ENCODE results near the gene RGP1. TPM values are rescaled to one million over a fixed set of nuclear protein-coding genes. Genes with fewer than 3 reads are reported as not detected.

The RGP1 gene
- total and polyA plus RNA-seq, 8 donors: 3.8 to 21.2 (median 12.0) TPM

GRCh38 chr9:35757226-35757891 lies 8.3 kb downstream of the RGP1 start:
- TF ChIP-seq POLR2AphosphoS5 (IDR thresholded peaks at IDR 0.05) (peak in 2 of 3 donors; percentile 34 to 44), POLR2A (IDR thresholded peaks at IDR 0.05) (no peak)
- peak overlapping the region; percentile 89 to 99 (median 92) for H3K27ac ChIP-seq
- peaks cover 14 to 45% (median 34%) of the 10 kb centered on the region in 4 donors for H3K4me1 ChIP-seq
- H3K27me3 ChIP-seq: no peaks in the 10 kb centered on the region
- intact Hi-C loops (cut with DNase I; ENCODE audit: low total_unique reads): no loop called here
- peak overlapping the region; percentile 57 to 65 (median 63) for H3K4me3 ChIP-seq
- H3K9me3 ChIP-seq: no peaks in the 10 kb centered on the region
- WGBS, 5 donors: 1 to 5% (median 2%) methylated on average over 19 to 20 of the region's 20 CpGs
- H3K36me3 ChIP-seq: peaks cover 23 to 31% (median 27%) of the 10 kb centered on the region in 4 donors
- DNase-seq: peak; percentile 40 to 85

- Histone ChIP-seq H3K27ac (peak overlapping the region in 4 of 5 donors; percentile 89 to 95 (median 91)), H3K4me1 (peaks cover 14 to 51% (median 36%) of the 10 kb centered on the region in 4 donors), H3K9me3 (no peaks in the 10 kb centered on the region), H3K4me3 (peak overlapping the region; percentile 57 to 65 (median 63)), H3K36me3 (peaks cover 18 to 25% (median 22%) of the 10 kb centered on the region in 4 donors), H3K27me3 (no peaks in the 10 kb centered on the region)
- TF ChIP-seq POLR2A (IDR thresholded peaks at IDR 0.05): no peak
- no peak for TF ChIP-seq CTCF (IDR thresholded peaks at IDR 0.05)
- no peak for TF ChIP-seq EP300 (IDR thresholded peaks at IDR 0.05)
- TF ChIP-seq POLR2AphosphoS5 (IDR thresholded peaks at IDR 0.05): no peak
- intact Hi-C loops (cut with DNase I; ENCODE audit: low total_unique reads): no loop called here
- no peak for DNase-seq
These were observed 8.8 kb downstream of the RGP1 start for GRCh38 chr9:35757892-35758275.

- WGBS, 5 donors: 33 to 50% (median 34%) methylated on average over 3 of the region's 3 CpGs
- DNase-seq: no peak
- Histone ChIP-seq H3K36me3 (peaks cover 11 to 19% (median 15%) of the 10 kb centered on the region in 4 donors), H3K4me1 (peaks cover 14 to 53% (median 36%) of the 10 kb centered on the region in 4 donors), H3K9me3 (no peaks in the 10 kb centered on the region), H3K27ac (peak overlapping the region in 4 of 5 donors; percentile 89 to 95 (median 91)), H3K4me3 (no peak overlapping the region), H3K27me3 (no peaks in the 10 kb centered on the region)
- intact Hi-C loops (cut with DNase I; ENCODE audit: low total_unique reads): no loop called here
- TF ChIP-seq POLR2AphosphoS5 (IDR thresholded peaks at IDR 0.05): no peak
- TF ChIP-seq CTCF (IDR thresholded peaks at IDR 0.05): no peak
- TF ChIP-seq POLR2A (IDR thresholded peaks at IDR 0.05): no peak
- TF ChIP-seq EP300 (IDR thresholded peaks at IDR 0.05): no peak
These were observed 9.5 kb downstream of the RGP1 start for GRCh38 chr9:35758475-35759050.

- peaks cover 0 to 6% (median 3%) of the 10 kb centered on the region in 4 donors for H3K36me3 ChIP-seq
- no peak for TF ChIP-seq POLR2A (IDR thresholded peaks at IDR 0.05)
- TF ChIP-seq CTCF (IDR thresholded peaks at IDR 0.05): no peak
- no peak for TF ChIP-seq EP300 (IDR thresholded peaks at IDR 0.05)
- no peak for TF ChIP-seq POLR2AphosphoS5 (IDR thresholded peaks at IDR 0.05)
- intact Hi-C loops (cut with DNase I; ENCODE audit: low total_unique reads): no loop called here
- DNase-seq: no peak
- H3K27me3 ChIP-seq: no peaks in the 10 kb centered on the region
- WGBS, 5 donors: 88 to 97% (median 95%) methylated on average over 4 of the region's 4 CpGs
- H3K27ac ChIP-seq: peak overlapping the region in 1 of 5 donors; percentile 7
- no peak overlapping the region for H3K4me3 ChIP-seq
- H3K9me3 ChIP-seq: no peaks in the 10 kb centered on the region
- peaks cover 14 to 53% (median 36%) of the 10 kb centered on the region in 4 donors for H3K4me1 ChIP-seq
These were observed 10.7 kb downstream of the RGP1 start for GRCh38 chr9:35759795-35760194.

Data from stomach (tissue), 9 donors.